ENCODE results near the gene DACT1. TPM values are rescaled to one million over a fixed set of nuclear protein-coding genes. Genes with fewer than 3 reads are reported as not detected.

DACT1 gene
- total RNA-seq, 6 experiments from 2014 or later: 3.9 to 4.9 (median 4.5) TPM

DNA sequence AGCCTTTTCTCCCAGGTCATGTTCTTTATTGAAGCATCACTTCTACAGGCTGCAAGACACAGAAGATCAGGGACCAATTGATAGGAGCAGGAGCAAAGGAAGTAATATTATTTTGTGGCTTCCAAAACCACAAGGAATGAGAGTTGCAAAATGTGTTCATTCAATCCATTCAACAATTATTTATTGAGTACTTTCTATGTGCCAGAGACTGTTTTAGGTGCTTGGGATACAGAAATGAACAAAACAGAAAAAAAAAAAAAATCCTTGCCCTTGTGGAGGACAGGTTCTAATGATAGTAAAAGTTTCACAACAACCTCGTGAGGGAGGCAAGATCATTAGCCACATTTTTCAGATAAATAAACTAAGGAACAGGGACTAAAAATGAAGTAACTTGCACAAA lies 20.1 kb upstream of the DACT1 start:
- Mint-ChIP-seq H3K9me3 (no peaks in the 10 kb centered on the region), H3K36me3 (ENCODE audit: low read depth) (no peaks in the 10 kb centered on the region), H3K27ac (no peak overlapping the region), H3K4me1 (ENCODE audit: low read depth) (peaks cover 4% of the 10 kb centered on the region; the same call in 1 of the 2 replicates), H3K27me3 (ENCODE audit: insufficient read depth) (peaks cover 17% of the 10 kb centered on the region; the same call in 1 of the 2 replicates), H3K4me3 (no peak overlapping the region)
- no peak for DNase-seq
- TF ChIP-seq, protein P1, sequence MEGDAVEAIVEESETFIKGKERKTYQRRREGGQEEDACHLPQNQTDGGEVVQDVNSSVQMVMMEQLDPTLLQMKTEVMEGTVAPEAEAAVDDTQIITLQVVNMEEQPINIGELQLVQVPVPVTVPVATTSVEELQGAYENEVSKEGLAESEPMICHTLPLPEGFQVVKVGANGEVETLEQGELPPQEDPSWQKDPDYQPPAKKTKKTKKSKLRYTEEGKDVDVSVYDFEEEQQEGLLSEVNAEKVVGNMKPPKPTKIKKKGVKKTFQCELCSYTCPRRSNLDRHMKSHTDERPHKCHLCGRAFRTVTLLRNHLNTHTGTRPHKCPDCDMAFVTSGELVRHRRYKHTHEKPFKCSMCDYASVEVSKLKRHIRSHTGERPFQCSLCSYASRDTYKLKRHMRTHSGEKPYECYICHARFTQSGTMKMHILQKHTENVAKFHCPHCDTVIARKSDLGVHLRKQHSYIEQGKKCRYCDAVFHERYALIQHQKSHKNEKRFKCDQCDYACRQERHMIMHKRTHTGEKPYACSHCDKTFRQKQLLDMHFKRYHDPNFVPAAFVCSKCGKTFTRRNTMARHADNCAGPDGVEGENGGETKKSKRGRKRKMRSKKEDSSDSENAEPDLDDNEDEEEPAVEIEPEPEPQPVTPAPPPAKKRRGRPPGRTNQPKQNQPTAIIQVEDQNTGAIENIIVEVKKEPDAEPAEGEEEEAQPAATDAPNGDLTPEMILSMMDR (IDR thresholded peaks at IDR 0.05): no peak

DNA sequence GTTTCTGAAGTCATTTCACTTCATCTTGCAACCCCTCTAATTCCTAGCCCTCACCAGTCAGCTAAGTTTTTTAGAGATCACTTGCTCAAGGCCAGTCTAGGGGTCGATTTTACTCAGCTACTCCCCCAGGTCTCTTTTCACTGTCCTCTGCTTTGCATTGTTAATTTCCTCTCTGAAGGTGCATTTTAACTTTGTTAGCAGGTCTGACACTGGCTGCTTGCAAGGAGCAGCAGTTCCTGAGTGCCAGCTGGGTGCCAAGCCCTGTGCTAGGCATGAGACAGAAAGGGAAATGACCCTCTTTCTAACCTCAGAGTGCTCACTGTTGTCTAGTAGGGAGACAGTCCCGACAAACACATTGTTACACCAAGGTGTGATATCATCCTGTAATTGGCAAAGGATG lies 17.8 kb upstream of the DACT1 start:
- TF ChIP-seq, protein P1 (IDR thresholded peaks at IDR 0.05): no peak
- H3K4me1 Mint-ChIP-seq (ENCODE audit: low read depth): peaks cover 4% of the 10 kb centered on the region; the same call in 1 of the 2 replicates
- no peak overlapping the region for H3K4me3 Mint-ChIP-seq
- peaks cover 20% of the 10 kb centered on the region; the same call in 1 of the 2 replicates for H3K27me3 Mint-ChIP-seq (ENCODE audit: insufficient read depth)
- H3K9me3 Mint-ChIP-seq: no peaks in the 10 kb centered on the region
- H3K27ac Mint-ChIP-seq: no peak overlapping the region
- DNase-seq: no peak
- no peaks in the 10 kb centered on the region for H3K36me3 Mint-ChIP-seq (ENCODE audit: low read depth)

DNA sequence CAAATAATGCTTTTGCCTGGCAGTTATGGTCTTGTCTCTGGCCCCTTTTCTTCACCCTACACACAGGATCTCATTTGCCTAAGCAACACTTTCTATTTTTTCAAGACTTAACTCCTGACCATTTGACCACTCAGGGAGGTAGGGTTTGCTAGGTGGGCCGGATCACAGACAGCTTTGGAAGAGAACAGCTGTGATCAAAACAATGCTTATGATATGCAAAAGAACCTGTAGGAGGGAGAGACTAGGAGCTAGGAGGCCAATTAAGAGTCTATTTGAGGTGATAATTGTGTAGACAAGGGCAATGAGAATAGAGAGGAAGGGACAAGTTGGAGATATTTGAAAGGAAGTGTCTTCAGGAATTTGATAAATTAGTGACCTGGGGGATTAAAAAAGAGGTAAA lies 12.3 kb upstream of the DACT1 start:
- TF ChIP-seq, protein P1 (IDR thresholded peaks at IDR 0.05): no peak
- Mint-ChIP-seq H3K4me1 (ENCODE audit: low read depth) (peaks cover 27% of the 10 kb centered on the region), H3K9me3 (no peaks in the 10 kb centered on the region), H3K27ac (no peak overlapping the region), H3K27me3 (ENCODE audit: insufficient read depth) (peaks cover 5% of the 10 kb centered on the region), H3K36me3 (ENCODE audit: low read depth) (no peaks in the 10 kb centered on the region), H3K4me3 (no peak overlapping the region)
- DNase-seq: no peak

DNA sequence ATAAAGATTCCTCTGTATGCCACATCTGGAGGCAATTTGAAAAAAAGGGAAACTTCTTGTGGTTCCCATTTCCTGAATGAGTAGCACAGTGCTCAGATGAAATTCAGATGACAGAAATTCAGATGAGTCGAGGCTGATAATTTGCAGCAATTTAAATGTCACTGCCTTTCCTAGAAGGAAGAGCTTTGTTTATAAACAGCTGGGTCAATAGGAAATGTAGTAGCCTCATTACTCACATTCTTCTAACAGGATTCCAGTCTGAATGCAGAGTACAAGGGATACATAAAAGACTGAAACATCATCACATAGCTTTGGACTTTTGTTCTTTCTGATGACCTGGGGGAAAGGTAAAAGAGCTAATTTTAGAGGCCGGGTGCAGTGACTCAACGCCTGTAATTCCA lies 11.3 kb upstream of the DACT1 start:
- Mint-ChIP-seq H3K27me3 (ENCODE audit: insufficient read depth) (peaks cover 5% of the 10 kb centered on the region), H3K4me1 (ENCODE audit: low read depth) (peaks cover 27% of the 10 kb centered on the region), H3K36me3 (ENCODE audit: low read depth) (no peaks in the 10 kb centered on the region), H3K27ac (no peak overlapping the region), H3K4me3 (peak overlapping the region; percentile 5; the same call in 1 of the 2 replicates), H3K9me3 (no peaks in the 10 kb centered on the region)
- DNase-seq: peak; percentile 65
- TF ChIP-seq, protein P1 (IDR thresholded peaks at IDR 0.05): no peak

DNA sequence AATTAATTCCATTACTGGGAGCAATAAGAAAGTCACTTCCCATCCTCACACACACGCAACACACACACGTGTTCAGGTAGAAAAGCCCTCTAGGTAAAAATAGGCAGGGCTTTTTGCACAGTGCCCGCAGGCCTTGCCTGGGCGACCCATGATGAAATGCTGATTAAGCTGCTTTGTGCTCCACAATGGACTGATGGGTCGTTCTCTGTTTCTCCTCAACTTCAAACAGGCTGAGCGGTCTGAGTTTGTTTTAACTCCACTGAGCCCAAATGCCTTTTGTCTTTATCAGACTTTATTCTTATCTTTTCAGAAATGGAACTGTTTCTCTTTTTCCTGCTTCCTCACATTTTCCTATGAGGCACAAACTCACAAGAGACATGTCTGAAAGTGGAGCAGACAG lies 9.4 kb upstream of the DACT1 start:
- Mint-ChIP-seq H3K4me3 (no peak overlapping the region), H3K36me3 (ENCODE audit: low read depth) (no peaks in the 10 kb centered on the region), H3K27me3 (ENCODE audit: insufficient read depth) (peaks cover 2% of the 10 kb centered on the region), H3K27ac (no peak overlapping the region), H3K4me1 (ENCODE audit: low read depth) (peaks cover 27% of the 10 kb centered on the region), H3K9me3 (no peaks in the 10 kb centered on the region)
- TF ChIP-seq, protein P1 (IDR thresholded peaks at IDR 0.05): no peak
- no peak for DNase-seq

DNA sequence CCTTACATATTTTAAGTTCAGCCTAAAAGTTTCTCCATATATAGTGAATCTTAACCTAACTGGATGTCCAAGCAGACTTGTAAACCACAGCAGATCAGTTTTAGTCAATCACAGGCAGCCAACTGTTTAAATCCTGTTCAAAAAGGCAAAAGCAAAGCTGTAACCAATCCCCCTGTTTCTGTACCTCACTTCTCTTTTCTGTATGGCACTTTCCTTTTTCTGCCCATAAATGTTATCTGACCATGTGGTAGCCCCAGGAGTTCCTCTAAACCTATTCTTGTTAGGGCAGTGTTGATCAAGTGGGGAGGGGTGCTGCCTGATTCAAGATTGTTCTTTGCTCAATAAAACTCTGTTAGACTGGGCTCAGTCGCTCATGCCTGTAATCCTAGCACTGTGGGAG lies 8.5 kb upstream of the DACT1 start:
- peaks cover 2% of the 10 kb centered on the region for H3K27me3 Mint-ChIP-seq (ENCODE audit: insufficient read depth)
- H3K4me3 Mint-ChIP-seq: no peak overlapping the region
- H3K27ac Mint-ChIP-seq: no peak overlapping the region
- DNase-seq: no peak
- H3K9me3 Mint-ChIP-seq: no peaks in the 10 kb centered on the region
- no peaks in the 10 kb centered on the region for H3K36me3 Mint-ChIP-seq (ENCODE audit: low read depth)
- TF ChIP-seq, protein P1 (IDR thresholded peaks at IDR 0.05): no peak
- H3K4me1 Mint-ChIP-seq (ENCODE audit: low read depth): peaks cover 36% of the 10 kb centered on the region

Measured in HFFc6 (cell line).